HG02763 (cell line): ENCODE measurements around the gene NACC2.

Experiments
- ATAC-seq: cut with Tn5 transposase; IDR thresholded peaks from one replicate; pipeline ENCODE4 v1.9.1; 2021; ENCODE audit warnings: mild to moderate bottlenecking, moderate library complexity; ENCODE audit not compliant: unreplicated experiment

NACC2 gene

GRCh38 chr9:136015656-136016571, 79.2 kb downstream of the NACC2 start:
- no peak for ATAC-seq

DNA sequence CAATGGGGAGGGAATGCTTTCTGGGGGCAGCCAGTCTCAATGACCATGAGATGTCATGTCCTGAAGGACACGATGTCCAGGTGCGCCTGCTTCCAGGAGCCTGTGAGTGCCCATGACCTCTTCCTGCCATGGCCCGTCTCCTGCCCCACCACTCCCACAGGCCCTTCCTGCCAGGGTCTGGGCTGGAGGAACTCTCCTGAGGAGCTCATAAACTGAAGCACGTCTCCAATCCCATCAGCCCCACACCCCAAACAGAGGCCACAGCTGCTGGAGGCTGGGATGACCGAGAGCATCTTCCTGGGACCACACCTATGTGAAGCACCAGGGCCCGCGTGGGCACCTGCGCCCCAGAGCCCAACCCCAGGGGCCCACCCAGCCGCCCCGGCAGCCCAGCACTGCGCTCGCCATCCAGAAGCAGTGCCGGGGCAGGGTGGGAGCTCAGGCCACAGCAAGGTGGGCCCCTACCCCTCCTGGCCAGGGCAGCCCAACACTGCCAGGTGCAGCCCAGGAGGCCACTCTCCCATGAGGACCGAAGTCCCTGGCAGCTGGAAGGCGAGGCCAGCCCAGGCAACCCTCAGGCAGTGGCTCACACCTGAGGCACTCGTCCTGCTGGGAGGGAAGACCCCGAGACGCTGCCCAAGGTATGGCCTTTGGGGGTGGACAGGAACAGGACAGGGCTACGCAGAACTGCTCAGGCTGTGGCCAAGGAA, 80.0 kb downstream of the NACC2 start:
- ATAC-seq, result no peak

- ATAC-seq, result no peak
Measured at GRCh38 chr9:136014147-136014923, 80.8 kb downstream of the NACC2 start.

DNA sequence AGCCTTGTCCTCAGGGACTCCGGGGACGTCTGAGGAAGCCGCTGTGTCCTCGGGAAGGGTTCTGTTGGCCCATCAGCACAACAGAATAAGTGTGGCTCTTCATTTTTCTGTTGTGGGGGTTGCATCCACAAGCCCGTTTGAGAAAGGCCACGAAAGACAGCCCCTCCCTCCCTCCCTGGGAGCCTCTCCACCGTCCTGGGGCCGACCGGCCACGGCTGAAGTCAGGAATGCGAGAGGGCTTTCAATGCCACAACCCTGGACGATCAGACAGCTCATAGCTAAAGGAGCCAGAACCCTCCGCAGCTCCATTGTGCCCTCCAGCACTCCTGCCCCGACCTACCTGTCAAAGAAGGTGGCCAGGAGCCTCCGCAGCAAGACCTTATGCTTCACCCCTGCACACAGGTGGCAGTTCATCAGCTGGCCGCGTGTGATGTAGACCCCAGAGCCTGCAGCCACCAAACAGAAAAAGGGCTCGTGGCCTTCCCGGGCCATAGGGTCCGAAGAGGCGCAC, 81.5 kb downstream of the NACC2 start:
- no peak for ATAC-seq

DNA sequence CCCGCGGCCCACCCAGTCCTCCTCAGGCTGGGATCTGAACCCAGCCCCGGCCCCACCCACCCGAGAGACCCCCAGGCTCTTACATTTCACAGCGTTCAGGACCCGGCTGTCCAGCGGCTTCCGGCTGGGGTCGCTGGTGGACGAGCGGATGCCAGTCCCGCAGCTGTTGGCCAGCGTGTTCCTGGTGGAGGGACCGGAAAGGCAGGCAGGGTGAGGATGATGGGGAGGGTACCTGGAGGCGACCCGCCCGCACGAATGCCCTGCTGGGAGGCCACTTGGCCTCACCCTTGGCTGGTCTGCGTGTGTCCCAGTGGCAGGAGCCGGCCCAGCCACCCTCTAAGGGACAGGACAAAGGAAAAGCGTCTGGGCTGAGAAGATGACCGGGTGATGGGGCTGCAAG, 82.0 kb downstream of the NACC2 start:
- ATAC-seq, result no peak

DNA sequence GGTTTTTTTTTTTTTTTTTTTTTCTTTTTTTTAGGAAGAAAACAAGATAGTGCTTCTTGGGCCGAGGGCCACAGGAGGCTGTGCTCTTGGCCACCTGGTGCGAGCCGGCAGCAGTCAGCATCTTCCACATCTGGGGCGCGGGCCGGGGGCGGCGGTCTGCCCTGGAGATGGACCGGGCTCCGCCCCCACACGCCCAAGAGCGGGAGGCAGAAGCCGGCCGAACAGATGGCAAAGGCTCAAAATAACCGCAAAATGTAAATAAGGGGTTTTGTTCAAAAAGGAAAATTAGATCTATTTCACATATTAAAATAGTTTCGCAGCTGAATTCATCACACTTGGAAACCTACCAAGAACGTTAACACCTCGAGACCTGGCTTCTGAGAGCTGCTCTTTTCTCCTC, 82.4 kb downstream of the NACC2 start:
- no peak for ATAC-seq

GRCh38 chr9:136011703-136012496, 83.2 kb downstream of the NACC2 start:
- ATAC-seq, result no peak

- no peak for ATAC-seq
Measured at GRCh38 chr9:136011376-136011702, 83.8 kb downstream of the NACC2 start.

GRCh38 chr9:136010615-136011361, 84.3 kb downstream of the NACC2 start:
- no peak for ATAC-seq

GRCh38 chr9:136010176-136010575, 84.9 kb downstream of the NACC2 start:
- ATAC-seq, result no peak

GRCh38 chr9:136009516-136009915, 85.6 kb downstream of the NACC2 start:
- no peak for ATAC-seq

DNA sequence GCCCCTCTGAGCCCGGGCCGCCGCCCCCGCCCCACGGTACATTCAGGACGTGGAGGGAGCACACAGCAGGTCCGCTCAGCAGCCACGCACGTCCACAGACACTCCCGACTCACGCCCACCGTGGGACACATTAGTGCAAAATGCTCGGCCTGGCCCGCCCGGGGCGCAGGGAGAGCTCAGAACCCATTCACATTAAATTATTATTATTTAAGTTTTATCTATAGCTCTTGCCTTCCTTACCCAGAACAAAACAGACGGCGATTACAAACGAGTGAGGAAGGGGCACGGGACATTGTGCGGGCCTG, 86.4 kb downstream of the NACC2 start:
- no peak for ATAC-seq

GRCh38 chr9:136007934-136008692, 87.0 kb downstream of the NACC2 start:
- no peak for ATAC-seq

DNA sequence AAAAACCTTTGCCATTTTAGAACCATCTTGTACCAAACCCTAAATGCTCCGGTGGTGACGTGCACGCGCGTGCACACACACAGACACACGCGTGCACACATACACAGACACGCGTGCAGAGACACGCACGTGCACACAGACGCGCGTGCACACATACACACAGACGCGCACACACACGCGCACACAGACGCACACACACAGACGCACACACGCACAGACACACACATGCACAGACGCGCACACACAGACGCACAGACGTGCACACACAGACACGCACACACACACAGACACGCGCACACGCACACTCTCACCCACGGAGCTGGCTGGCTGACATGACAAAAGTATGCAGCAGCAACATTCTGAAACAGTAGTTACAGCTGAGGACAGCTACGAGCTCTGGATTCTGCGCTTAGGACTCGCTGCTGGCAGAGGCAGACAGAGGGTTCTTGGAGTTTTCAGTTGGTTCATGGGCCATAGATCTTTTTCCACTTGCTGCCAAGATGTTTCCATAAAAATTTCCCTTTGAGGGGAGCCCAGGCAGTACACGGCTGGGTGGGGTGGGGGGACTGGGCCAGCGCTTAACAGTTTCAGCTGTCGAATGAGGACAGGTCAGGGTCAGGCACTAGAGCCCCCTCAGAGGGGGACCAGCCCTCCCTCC, 87.7 kb downstream of the NACC2 start:
- ATAC-seq, result no peak

DNA sequence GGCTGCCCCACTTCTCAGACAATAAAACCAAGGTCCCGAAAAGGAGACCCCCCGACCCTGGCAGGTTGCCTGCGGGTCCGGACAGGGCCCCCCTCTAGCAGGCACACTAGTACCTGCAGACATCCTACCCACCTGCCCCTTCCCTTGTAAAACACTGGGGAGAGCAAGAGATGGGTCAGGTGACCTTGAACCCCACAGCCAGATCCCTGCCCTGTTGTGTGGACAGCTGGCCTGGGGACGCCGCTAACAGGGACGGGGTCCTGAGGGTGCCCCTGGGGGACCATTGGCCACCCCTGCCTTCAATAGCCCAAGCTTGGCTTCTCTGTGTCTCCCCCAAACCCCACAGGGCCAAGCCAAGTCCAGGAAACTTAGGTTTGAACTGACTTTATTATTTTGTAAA, 88.9 kb downstream of the NACC2 start:
- no peak for ATAC-seq

- ATAC-seq, result no peak
Measured at GRCh38 chr9:136004712-136005111, 90.4 kb downstream of the NACC2 start.

GRCh38 chr9:136004219-136004618, 90.9 kb downstream of the NACC2 start:
- ATAC-seq, result no peak

GRCh38 chr9:136003411-136004218, 91.5 kb downstream of the NACC2 start:
- no peak for ATAC-seq
